Omental fat pad (tissue), 4 donors: ENCODE data around the gene ATOSA. TPM values are rescaled to one million over a fixed set of nuclear protein-coding genes. Genes with fewer than 3 reads are reported as not detected.

Experiments
- ATAC-seq: fragments of 150-250 bp; one replicate; pipeline ENCODE4 v1.9.1; 2016; ENCODE audit warnings: mild to moderate bottlenecking, moderate library complexity; ENCODE audit not compliant: low FRiP score
- DNase-seq: peaks from one replicate; pipeline ENCODE4 v3.0.0-alpha.2; 2019; ENCODE audit warnings: low spot score
- CTCF ChIP-seq, 3 donors: fragments of 450-650 bp; IDR thresholded peaks; one replicate each; pipeline ENCODE4 v1.5.1; 2016 to 2017; ENCODE audit warnings: antibody characterized with exemption in 3 of 3, mild to moderate bottlenecking in 3 of 3, moderate library complexity in 2 of 3
- total RNA-seq, 4 donors: library from RNA; depleted of rRNA; stranded (reverse); fragments of >200 nt; gene quantifications; one replicate each; pipeline ENCODE4 v1.1.0, GENCODE V29; 2016

Gene ATOSA
- total RNA-seq, 4 donors from 2014 or later, result 43.4 to 123 (median 72.2) TPM

GRCh38 chr15:52706091-52706490, 26.9 kb upstream of the ATOSA start:
- TF ChIP-seq CTCF (IDR thresholded peaks at IDR 0.05), result no peak
- ATAC-seq, result no peak
- no peak for DNase-seq

GRCh38 chr15:52702390-52702789, 23.2 kb upstream of the ATOSA start:
- DNase-seq (no peak), ATAC-seq (no peak)
- TF ChIP-seq CTCF (IDR thresholded peaks at IDR 0.05), result no peak

GRCh38 chr15:52699457-52699856, 20.3 kb upstream of the ATOSA start:
- DNase-seq, result no peak
- no peak for TF ChIP-seq CTCF (IDR thresholded peaks at IDR 0.05)
- no peak for ATAC-seq

- ATAC-seq (no peak), DNase-seq (no peak)
- TF ChIP-seq CTCF (IDR thresholded peaks at IDR 0.05), result no peak
Observed at GRCh38 chr15:52698514-52698913, 19.3 kb upstream of the ATOSA start.

- no peak for TF ChIP-seq CTCF (IDR thresholded peaks at IDR 0.05)
- no peak for ATAC-seq
- no peak for DNase-seq
Observed at GRCh38 chr15:52697051-52697450, 17.9 kb upstream of the ATOSA start.

GRCh38 chr15:52695154-52695553, 16.0 kb upstream of the ATOSA start:
- DNase-seq, result no peak
- no peak for ATAC-seq
- TF ChIP-seq CTCF (IDR thresholded peaks at IDR 0.05), result no peak

- no peak for TF ChIP-seq CTCF (IDR thresholded peaks at IDR 0.05)
- DNase-seq (no peak), ATAC-seq (no peak)
Observed at GRCh38 chr15:52689562-52689961, 10.4 kb upstream of the ATOSA start.
